ENCODE data around the gene LRRFIP1. TPM values are rescaled to one million over a fixed set of nuclear protein-coding genes. Genes with fewer than 3 reads are reported as not detected.
A peak's percentile ranks its signal among the peaks of the same experiment; 100 is the strongest.

The LRRFIP1 gene
- polyA plus RNA-seq, 2 of the 4 experiments (the other 2 are of a cell fraction) = 75.6 to 93.0 TPM

- Histone ChIP-seq H3K4me3 (no peak overlapping the region), H3K4me2 (no peak overlapping the region), H3K27ac (no peak overlapping the region), H3K9me3 (no peaks in the 10 kb centered on the region), H3K4me1 (peaks cover 10% of the 10 kb centered on the region)
- no peak for TF ChIP-seq NR3C1 (IDR thresholded peaks at IDR 0.05)
- TF ChIP-seq FOXS1 (CRISPR knock-in tag; IDR thresholded peaks at IDR 0.05) = no peak
- no peak for TF ChIP-seq RARB (CRISPR knock-in tag; IDR thresholded peaks at IDR 0.05)
- TF ChIP-seq HOXA7 (CRISPR knock-in tag; IDR thresholded peaks at IDR 0.05) = no peak
- TF ChIP-seq ZFP36 (IDR thresholded peaks at IDR 0.05; ENCODE audit: borderline replicate concordance, partially characterized antibody) = no peak
- no peak for TF ChIP-seq BHLHE40 (IDR thresholded peaks at IDR 0.05; ENCODE audit: low read depth, low read length)
- TF ChIP-seq ZSCAN20 (CRISPR knock-in tag; IDR thresholded peaks at IDR 0.05) = no peak
- TF ChIP-seq HOXB5 (CRISPR knock-in tag; IDR thresholded peaks at IDR 0.05) = no peak
- TF ChIP-seq KDM5A (IDR thresholded peaks at IDR 0.05) = no peak
- TF ChIP-seq, protein P1, sequence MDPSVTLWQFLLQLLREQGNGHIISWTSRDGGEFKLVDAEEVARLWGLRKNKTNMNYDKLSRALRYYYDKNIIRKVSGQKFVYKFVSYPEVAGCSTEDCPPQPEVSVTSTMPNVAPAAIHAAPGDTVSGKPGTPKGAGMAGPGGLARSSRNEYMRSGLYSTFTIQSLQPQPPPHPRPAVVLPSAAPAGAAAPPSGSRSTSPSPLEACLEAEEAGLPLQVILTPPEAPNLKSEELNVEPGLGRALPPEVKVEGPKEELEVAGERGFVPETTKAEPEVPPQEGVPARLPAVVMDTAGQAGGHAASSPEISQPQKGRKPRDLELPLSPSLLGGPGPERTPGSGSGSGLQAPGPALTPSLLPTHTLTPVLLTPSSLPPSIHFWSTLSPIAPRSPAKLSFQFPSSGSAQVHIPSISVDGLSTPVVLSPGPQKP (IDR thresholded peaks at IDR 0.05; ENCODE audit: low read depth, low read length) = no peak
- no peak for TF ChIP-seq CHD2 (IDR thresholded peaks at IDR 0.05; ENCODE audit: low read length, partially characterized antibody)
- TF ChIP-seq FOSL2 (IDR thresholded peaks at IDR 0.05) = no peak
- TF ChIP-seq FOSL2 (CRISPR knock-in tag; IDR thresholded peaks at IDR 0.05) = no peak
- WGBS (ENCODE audit: missing lambda C conversion rate) = 85% methylated on average over 18 of the region's 18 CpGs
- ATAC-seq (no peak), DNase-seq (ENCODE audit: low read depth in 1 of 2, low spot score in 1 of 2) (no peak), FAIRE-seq (no peak)
- ChIA-PET POLR2A (no interaction called here), CTCF (interaction anchor here (1.0 to 5.9 kb wide), 4 partner anchors 11 to 62 kb away, joined by 3 to 77 read pairs (median 6); no protein-coding TSS in a partner anchor)
These were observed 55.7 kb downstream of the LRRFIP1 start for GRCh38 chr2:237682856-237683670.

GRCh38 chr2:237685408-237685807 lies 58.0 kb downstream of the LRRFIP1 start:
- ATAC-seq (peak; percentile 75 to 83), DNase-seq (ENCODE audit: low read depth in 1 of 2, low spot score in 1 of 2) (peak in 1 of 2 experiments; percentile 66), FAIRE-seq (no peak)
- ChIA-PET CTCF (interaction anchor here (1.8 to 5.9 kb wide), 3 partner anchors 14 to 59 kb away, joined by 5 to 77 read pairs (median 18); no protein-coding TSS in a partner anchor), POLR2A (no interaction called here)
- H3K9me3 ChIP-seq = no peaks in the 10 kb centered on the region
- TF ChIP-seq CTCF (IDR thresholded peaks at IDR 0.05) (peak; percentile 34; the same call in 2 of the 3 replicates), EHMT2 (IDR thresholded peaks at IDR 0.05; ENCODE audit: low read depth) (no peak), KDM1A (IDR thresholded peaks at IDR 0.05; ENCODE audit: low read depth) (no peak), SMC3 (IDR thresholded peaks at IDR 0.05) (0 out of 3 replicates have a peak, but pooled peaks have one; percentile 24), RAD21 (conservative IDR thresholded peaks at IDR 0.05 in 1 of 2, IDR thresholded peaks at IDR 0.05 in 1 of 2) (peak in 1 of 2 experiments; percentile 24; a peak in 1 of 5 replicates)
- no peak overlapping the region for H3K4me3 ChIP-seq
- H3K4me2 ChIP-seq = no peak overlapping the region
- H3K4me1 ChIP-seq = peaks cover 24% of the 10 kb centered on the region
- H3K27ac ChIP-seq = no peak overlapping the region
- 65% methylated on average over 5 of the region's 5 CpGs for WGBS (ENCODE audit: missing lambda C conversion rate)

DNA sequence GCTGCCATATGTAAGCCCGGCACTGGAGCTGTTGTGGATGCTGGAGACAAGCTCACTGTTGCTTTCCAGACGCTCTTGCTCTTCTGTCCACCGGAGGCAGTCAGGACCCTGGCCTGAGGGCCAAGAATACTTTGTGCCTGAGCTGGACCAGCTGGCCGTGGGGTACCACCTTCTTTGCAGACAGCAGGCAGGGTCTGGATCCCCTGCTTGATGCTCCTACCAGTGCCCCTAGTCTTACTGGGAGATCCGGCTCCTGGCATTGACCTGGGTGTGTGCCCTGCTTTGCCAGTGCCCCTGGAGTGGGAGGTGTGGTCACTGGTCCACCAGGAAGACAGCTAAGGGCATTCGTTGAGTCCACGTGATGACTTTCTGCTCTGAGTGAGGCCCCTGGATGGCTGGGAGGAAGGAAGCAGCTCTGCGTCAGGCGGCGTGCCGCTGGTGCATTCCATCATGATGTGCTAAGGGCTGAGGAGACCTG lies 59.3 kb downstream of the LRRFIP1 start:
- ChIA-PET CTCF (interaction anchor here (0.7 to 6.0 kb wide), 4 partner anchors 13 to 74 kb away, joined by 3 to 63 read pairs (median 32); no protein-coding TSS in a partner anchor), POLR2A (interaction anchor here (1.5 kb wide), 1 partner anchor 17 kb away, joined by 3 read pairs; no protein-coding TSS in a partner anchor)
- ATAC-seq (peak; percentile 27 to 64; a peak in 3 of 6 replicates), DNase-seq (ENCODE audit: low read depth in 1 of 2, low spot score in 1 of 2) (peak in 1 of 2 experiments; percentile 44), FAIRE-seq (no peak)
- Histone ChIP-seq H3K4me2 (no peak overlapping the region), H3K27ac (peak overlapping the region in 1 of 2 experiments; percentile 20; a peak in 2 of 6 replicates), H3K9me3 (no peaks in the 10 kb centered on the region), H3K4me3 (no peak overlapping the region), H3K4me1 (peaks cover 28% of the 10 kb centered on the region)
- WGBS (ENCODE audit: missing lambda C conversion rate) = 94% methylated on average over 10 of the region's 11 CpGs
- TF ChIP-seq BHLHE40 (IDR thresholded peaks at IDR 0.05; ENCODE audit: low read depth, low read length) = no peak
- no peak for TF ChIP-seq HES2 (IDR thresholded peaks at IDR 0.05)
- no peak for TF ChIP-seq ESRRA (IDR thresholded peaks at IDR 0.05; ENCODE audit: borderline replicate concordance, low read length)
- TF ChIP-seq CTCF (IDR thresholded peaks at IDR 0.05) = peak; percentile 14; the same call in 1 of the 3 replicates
- TF ChIP-seq POLR2A (IDR thresholded peaks at IDR 0.05; ENCODE audit: low read length) = 0 out of 2 replicates have a peak, but pooled peaks have one; percentile 10

Measured in A549 (cell line).